ENCODE measurements around the gene ZDHHC14.

- TF ChIP-seq POLR2A (IDR thresholded peaks at IDR 0.05) = no peak
- TF ChIP-seq CTCF (IDR thresholded peaks at IDR 0.05) = no peak
Measured at GRCh38 chr6:157676241-157676640, 295.3 kb downstream of the ZDHHC14 start.

All from prostate gland (tissue), 2 donors.